Mesendoderm (in vitro differentiated cells): ENCODE results near the gene XAB2.
"Not testable (repeated sequence)": the region's sequence is repeated elsewhere in the genome, so short reads cannot be mapped to it uniquely, and the experiment has no call there.

Source experiments
- DNase-seq: peaks from one replicate; pipeline ENCODE4 v3.0.0; 2013
- H2AK5ac ChIP-seq: 2 replicates; pipeline ENCODE4 v1.6.1; 2013; ENCODE audit warnings: low read length, inconsistent platforms
- H2BK120ac ChIP-seq: 2 replicates; pipeline ENCODE4 v1.6.1; 2013; ENCODE audit warnings: low read depth, mild to moderate bottlenecking, low read length, moderate library complexity, mixed read lengths
- H2BK15ac ChIP-seq: replicated peaks from 2 replicates; pipeline ENCODE4 v1.6.1; 2013; ENCODE audit warnings: low read depth, mild to moderate bottlenecking, moderate library complexity
- H2BK5ac ChIP-seq: 2 replicates; pipeline ENCODE4 v1.6.1; 2013; ENCODE audit warnings: low read length, inconsistent platforms
- H3K18ac ChIP-seq: 2 replicates; pipeline ENCODE4 v1.6.1; 2013; ENCODE audit warnings: mild to moderate bottlenecking, low read length, mixed read lengths
- H3K23ac ChIP-seq: one replicate; pipeline ENCODE4 v1.6.1; 2013; ENCODE audit warnings: low read length
- H3K27ac ChIP-seq: 2 replicates; pipeline ENCODE4 v1.5.1; 2013; ENCODE audit warnings: low read depth, mild to moderate bottlenecking, inconsistent platforms, low read length, moderate library complexity
- H3K27me3 ChIP-seq: 2 replicates; pipeline ENCODE4 v1.6.1; 2013; ENCODE audit warnings: low read length, control low read depth, mild to moderate bottlenecking, inconsistent platforms; ENCODE audit not compliant: insufficient read depth, poor library complexity
- H3K36me3 ChIP-seq: 2 replicates; pipeline ENCODE4 v1.6.1; 2013; ENCODE audit warnings: low read length, inconsistent platforms; ENCODE audit not compliant: control insufficient read depth, insufficient read depth
- H3K4ac ChIP-seq: one replicate; pipeline ENCODE4 v1.6.1; 2013; ENCODE audit warnings: low read depth, mild to moderate bottlenecking, low read length, moderate library complexity
- H3K4me1 ChIP-seq: 2 replicates; pipeline ENCODE4 v1.6.1; 2013; ENCODE audit warnings: low read depth, low read length, inconsistent platforms; ENCODE audit not compliant: control insufficient read depth
- H3K4me2 ChIP-seq: 2 replicates; pipeline ENCODE4 v1.6.1; 2013; ENCODE audit warnings: low read length
- H3K4me3 ChIP-seq: 2 replicates; pipeline ENCODE4 v1.5.1; 2013; ENCODE audit warnings: mild to moderate bottlenecking, low read length
- H3K56ac ChIP-seq: one replicate; pipeline ENCODE4 v1.6.1; 2013; ENCODE audit warnings: low read length
- H3K79me1 ChIP-seq: 2 replicates; pipeline ENCODE4 v1.6.1; 2013; ENCODE audit warnings: low read length, inconsistent platforms
- H3K79me2 ChIP-seq: 2 replicates; pipeline ENCODE4 v1.6.1; 2013; ENCODE audit warnings: mild to moderate bottlenecking, low read length; ENCODE audit not compliant: control insufficient read depth, insufficient read depth
- H3K9ac ChIP-seq: 2 replicates; pipeline ENCODE4 v1.6.1; 2013; ENCODE audit warnings: low read length, inconsistent platforms
- H4K5ac ChIP-seq: one replicate; pipeline ENCODE4 v1.6.1; 2013; ENCODE audit warnings: low read length
- H4K8ac ChIP-seq: one replicate; pipeline ENCODE4 v1.6.1; 2013; ENCODE audit warnings: low read depth, mild to moderate bottlenecking, control low read depth, low read length, moderate library complexity
- WGBS: extraction: QIAGEN DNeasy Blood & Tissue Kit; methylation state at CpG from one replicate; pipeline ENCODE4 v1.1.7; 2013; ENCODE audit warnings: low lambda C conversion rate, missing lambda C conversion rate; ENCODE audit not compliant: insufficient coverage; ENCODE audit errors: extremely low coverage; 5-methylcytosine and 5-hydroxymethylcytosine counted together

XAB2 gene

GRCh38 chr19:7646426-7646700 lies 17.0 kb upstream of the XAB2 start:
- no peak overlapping the region for H3K23ac ChIP-seq
- WGBS: no CpG with 5 or more reads among the region's 8 CpGs
- no peak for DNase-seq

GRCh38 chr19:7645656-7646425 lies 16.5 kb upstream of the XAB2 start:
- H3K23ac ChIP-seq: no peak overlapping the region
- no peaks in the 10 kb centered on the region for H3K4me1 ChIP-seq
- no peaks in the 10 kb centered on the region for H3K79me1 ChIP-seq
- peak; percentile 53 for DNase-seq
- no peak overlapping the region for H3K4me2 ChIP-seq
- no peaks in the 10 kb centered on the region for H3K79me2 ChIP-seq
- H3K36me3 ChIP-seq: no peaks in the 10 kb centered on the region
- H3K27me3 ChIP-seq: no peaks in the 10 kb centered on the region
- H3K27ac ChIP-seq: no peak overlapping the region
- no peak overlapping the region for H2BK120ac ChIP-seq
- no peak overlapping the region for H2BK5ac ChIP-seq
- no peak overlapping the region for H2BK15ac ChIP-seq
- H3K4me3 ChIP-seq: no peak overlapping the region
- no peak overlapping the region for H4K5ac ChIP-seq
- H3K56ac ChIP-seq: peak overlapping the region; percentile 62
- no peak overlapping the region for H2AK5ac ChIP-seq
- no CpG with 5 or more reads among the region's 20 CpGs for WGBS
- H3K18ac ChIP-seq: no peak overlapping the region
- H4K8ac ChIP-seq: no peak overlapping the region
- H3K9ac ChIP-seq: no peak overlapping the region
- no peak overlapping the region for H3K4ac ChIP-seq

More at GRCh38 chr19:7646426-7646700, 17.0 kb upstream of the XAB2 start:
- Histone ChIP-seq H3K4me1 (no peaks in the 10 kb centered on the region), H2BK120ac (no peak overlapping the region), H3K4me3 (no peak overlapping the region), H3K36me3 (no peaks in the 10 kb centered on the region), H3K79me2 (no peaks in the 10 kb centered on the region), H3K56ac (no peak overlapping the region), H2BK5ac (no peak overlapping the region), H4K8ac (no peak overlapping the region), H3K27ac (no peak overlapping the region), H2AK5ac (no peak overlapping the region), H4K5ac (no peak overlapping the region), H3K4ac (no peak overlapping the region), H3K9ac (no peak overlapping the region), H3K27me3 (no peaks in the 10 kb centered on the region), H3K18ac (no peak overlapping the region), H3K4me2 (no peak overlapping the region), H3K79me1 (no peaks in the 10 kb centered on the region), H2BK15ac (no peak overlapping the region)

GRCh38 chr19:7645163-7645562 lies 15.8 kb upstream of the XAB2 start:
- Histone ChIP-seq H3K4me2 (no peak overlapping the region), H3K36me3 (no peaks in the 10 kb centered on the region), H4K8ac (no peak overlapping the region), H3K27ac (no peak overlapping the region), H2BK120ac (no peak overlapping the region), H3K27me3 (no peaks in the 10 kb centered on the region), H3K23ac (no peak overlapping the region), H3K18ac (no peak overlapping the region), H3K9ac (no peak overlapping the region), H3K4me3 (no peak overlapping the region), H2BK15ac (no peak overlapping the region), H2BK5ac (no peak overlapping the region), H3K4ac (no peak overlapping the region), H2AK5ac (no peak overlapping the region), H4K5ac (no peak overlapping the region), H3K4me1 (no peaks in the 10 kb centered on the region), H3K56ac (no peak overlapping the region), H3K79me1 (no peaks in the 10 kb centered on the region), H3K79me2 (no peaks in the 10 kb centered on the region)
- no CpG with 5 or more reads among the region's 14 CpGs for WGBS
- DNase-seq: no peak

GRCh38 chr19:7644550-7644877 lies 15.2 kb upstream of the XAB2 start:
- Histone ChIP-seq H3K56ac (no peak overlapping the region), H3K9ac (no peak overlapping the region), H2BK15ac (no peak overlapping the region), H2BK5ac (no peak overlapping the region), H3K23ac (no peak overlapping the region), H3K4me2 (no peak overlapping the region), H2BK120ac (no peak overlapping the region), H3K27ac (no peak overlapping the region), H3K4ac (no peak overlapping the region), H4K8ac (no peak overlapping the region), H3K79me2 (no peaks in the 10 kb centered on the region), H3K18ac (no peak overlapping the region), H3K4me3 (no peak overlapping the region), H3K79me1 (peaks cover 2% of the 10 kb centered on the region), H3K4me1 (no peaks in the 10 kb centered on the region), H4K5ac (no peak overlapping the region), H2AK5ac (no peak overlapping the region), H3K36me3 (no peaks in the 10 kb centered on the region), H3K27me3 (no peaks in the 10 kb centered on the region)
- DNase-seq: no peak
- no CpG with 5 or more reads among the region's 20 CpGs for WGBS

- not testable (repeated sequence) for H3K56ac ChIP-seq
Observed at GRCh38 chr19:7643629-7644549, 14.5 kb upstream of the XAB2 start.

More at GRCh38 chr19:7643629-7644549, 14.5 kb upstream of the XAB2 start:
- not testable (repeated sequence) for H3K4me2 ChIP-seq, H3K23ac ChIP-seq, H2BK15ac ChIP-seq, H3K79me1 ChIP-seq, H3K4me1 ChIP-seq, H3K27ac ChIP-seq, H4K8ac ChIP-seq, H2BK120ac ChIP-seq, H3K4me3 ChIP-seq, H3K9ac ChIP-seq, H2AK5ac ChIP-seq, H3K4ac ChIP-seq, H3K27me3 ChIP-seq, H3K18ac ChIP-seq, H3K36me3 ChIP-seq, H4K5ac ChIP-seq, H3K79me2 ChIP-seq, H2BK5ac ChIP-seq
- peak; percentile 79 for DNase-seq
- WGBS: no CpG with 5 or more reads among the region's 10 CpGs
